SK-N-MC (cell line): Measurements from ENCODE around the gene CYFIP1.

ENCODE experiments used
- DNase-seq: peaks from one replicate; pipeline ENCODE4 v3.0.0-alpha.2; 2011; ENCODE audit warnings: low read depth, low spot score
- H3K27ac ChIP-seq: fragments of 200-600 bp; sonication (generic); 2 replicates; pipeline ENCODE4 v1.5.1; 2016; ENCODE audit warnings: mixed run types
- H3K36me3 ChIP-seq: fragments of 200-600 bp; sonication (generic); 2 replicates; pipeline ENCODE4 v1.6.1; 2017; ENCODE audit warnings: antibody characterized with exemption, low read length, mixed read lengths; ENCODE audit not compliant: insufficient read depth
- H3K4me3 ChIP-seq: fragments of 200-600 bp; sonication (generic); 2 replicates; pipeline ENCODE4 v1.5.1; 2016
- H3K9ac ChIP-seq: fragments of 200-600 bp; sonication (generic); 2 replicates; pipeline ENCODE4 v1.8.0; 2017; ENCODE audit warnings: mixed run types, mixed read lengths; ENCODE audit not compliant: insufficient read length
- H3K9me3 ChIP-seq: fragments of 200-600 bp; sonication (generic); 2 replicates; pipeline ENCODE4 v1.6.1; 2017; ENCODE audit warnings: low read depth, mild to moderate bottlenecking, antibody characterized with exemption, low read length, moderate library complexity, mixed read lengths
- EZH2 ChIP-seq: fragments of 200-600 bp; sonication (generic); IDR thresholded peaks from one replicate; pipeline ENCODE4 v1.6.1; 2017; ENCODE audit warnings: antibody characterized with exemption
- FOXP2 ChIP-seq: optimal IDR thresholded peaks from 2 replicates; pipeline ENCODE3; 2011; ENCODE audit warnings: mild to moderate bottlenecking, moderate library complexity; ENCODE audit not compliant: insufficient read depth; ENCODE audit errors: extremely low read length, control extremely low read depth
- POLR2AphosphoS5 ChIP-seq: IDR thresholded peaks from 2 replicates; pipeline ENCODE4 v1.6.1; 2012; ENCODE audit warnings: mild to moderate bottlenecking, low read depth, low read length, borderline replicate concordance

Gene CYFIP1

DNA sequence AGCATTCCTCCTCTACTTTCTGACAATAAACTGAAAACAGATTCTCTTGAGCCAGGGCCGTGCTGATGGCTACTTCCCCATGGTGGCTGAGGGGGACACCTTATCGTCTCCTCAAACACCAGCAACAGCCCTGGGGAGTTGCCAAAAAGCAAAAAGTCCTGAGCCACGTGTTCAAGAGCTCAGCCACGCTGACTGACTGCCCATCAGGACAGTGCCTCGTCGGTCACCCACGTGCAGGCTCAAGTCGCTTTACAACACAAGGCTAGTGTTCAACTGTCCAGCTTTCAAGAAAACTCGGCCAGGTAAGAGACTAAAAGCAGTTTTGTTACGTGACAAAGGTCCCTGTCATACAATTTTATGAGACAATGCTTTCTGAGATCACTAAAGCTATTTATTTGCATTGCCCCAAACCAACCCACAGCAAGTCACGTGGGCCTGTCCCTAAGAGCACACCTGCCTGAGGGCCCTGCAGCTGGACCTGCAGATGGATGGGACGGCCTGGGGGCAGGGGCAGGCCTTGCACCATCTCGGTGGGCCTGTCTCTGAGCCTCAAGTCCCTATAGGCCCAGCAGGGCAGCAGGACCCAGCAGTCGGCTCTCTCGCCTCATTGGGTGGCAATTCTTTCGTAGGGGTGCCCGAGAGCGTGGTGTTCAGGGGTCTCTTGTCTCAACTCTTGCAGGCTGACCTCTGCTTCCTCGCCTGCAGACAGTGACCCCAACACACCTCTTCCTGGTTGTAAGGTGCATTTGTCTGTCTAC is 99.0 kb downstream of the CYFIP1 start:
- Histone ChIP-seq H3K4me3 (no peak overlapping the region), H3K9ac (no peak overlapping the region), H3K27ac (no peak overlapping the region), H3K36me3 (peaks cover 24% of the 10 kb centered on the region; the same call in 1 of the 2 replicates), H3K9me3 (no peaks in the 10 kb centered on the region)
- TF ChIP-seq EZH2 = no peak
- TF ChIP-seq FOXP2 = no peak
- no peak for TF ChIP-seq POLR2AphosphoS5
- no peak for DNase-seq

DNA sequence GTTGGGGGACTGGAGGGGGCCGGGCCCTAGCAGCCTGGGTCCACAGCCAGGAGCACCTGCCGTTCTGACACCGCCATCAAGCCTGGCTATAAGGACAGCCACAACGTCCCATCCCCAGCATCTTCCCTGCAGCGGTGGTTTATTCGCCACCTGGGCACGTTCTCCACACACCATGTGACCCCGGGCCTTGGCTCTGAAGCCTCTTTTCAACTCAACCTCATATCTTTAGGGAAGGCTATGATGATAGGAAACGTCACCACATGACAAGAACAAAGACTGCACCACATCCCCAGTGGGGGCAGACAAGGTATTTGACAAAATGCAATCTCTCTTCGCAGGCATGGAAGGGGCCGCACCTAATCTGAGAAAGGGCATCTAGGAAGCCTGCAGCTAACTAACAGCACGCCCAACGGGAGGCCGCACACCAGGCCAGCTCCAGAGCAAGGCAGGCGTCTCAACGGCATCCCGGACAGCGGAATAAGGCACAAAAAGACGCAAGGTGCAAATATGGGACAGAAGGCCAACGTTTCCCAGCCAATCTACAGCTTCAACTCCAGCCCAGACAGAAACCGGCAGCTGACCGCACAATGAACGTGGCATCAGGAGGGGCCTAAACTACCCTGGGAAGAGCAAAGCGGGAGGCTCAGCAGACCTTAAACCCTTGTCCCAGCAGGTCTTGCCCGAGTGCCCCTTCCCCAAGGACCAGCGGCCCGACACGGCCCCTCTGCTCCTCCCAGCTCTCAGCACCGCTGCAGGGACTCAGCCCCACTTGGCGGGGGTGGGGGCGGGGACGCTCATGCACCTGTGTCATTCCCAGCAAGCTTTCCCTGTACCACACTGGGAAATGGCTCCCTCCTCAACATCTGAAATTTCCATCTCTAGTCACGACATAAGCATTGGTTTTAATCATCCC is 99.8 kb downstream of the CYFIP1 start:
- DNase-seq = no peak
- no peak overlapping the region for H3K9ac ChIP-seq
- no peak overlapping the region for H3K27ac ChIP-seq
- H3K36me3 ChIP-seq = peaks cover 24% of the 10 kb centered on the region; the same call in 1 of the 2 replicates
- no peak overlapping the region for H3K4me3 ChIP-seq
- no peaks in the 10 kb centered on the region for H3K9me3 ChIP-seq
- no peak for TF ChIP-seq POLR2AphosphoS5
- TF ChIP-seq EZH2 = no peak
- no peak for TF ChIP-seq FOXP2

DNA sequence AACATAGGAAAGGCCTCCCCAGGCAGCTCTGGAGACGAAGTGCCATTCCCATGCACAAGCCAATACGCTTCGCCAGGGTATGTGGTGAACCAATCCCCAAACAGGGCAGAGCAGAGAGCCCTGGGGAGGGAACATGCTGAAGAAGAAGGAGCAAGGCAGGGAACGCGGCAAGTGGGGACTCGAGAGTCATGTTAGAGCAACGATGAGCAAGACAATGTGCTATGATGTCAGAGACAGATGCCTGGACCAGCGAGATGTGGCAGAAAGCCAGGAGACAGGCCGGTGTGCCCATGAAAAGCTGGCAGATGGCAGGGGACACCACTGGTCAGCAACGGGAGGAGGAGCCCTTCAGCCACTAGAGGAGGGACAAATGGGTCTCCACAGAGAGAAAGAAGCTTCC is 102.1 kb downstream of the CYFIP1 start:
- no peaks in the 10 kb centered on the region for H3K9me3 ChIP-seq
- peaks cover 33% of the 10 kb centered on the region; the same call in 1 of the 2 replicates for H3K36me3 ChIP-seq
- no peak for TF ChIP-seq POLR2AphosphoS5
- TF ChIP-seq EZH2 = no peak
- TF ChIP-seq FOXP2 = no peak
- H3K4me3 ChIP-seq = no peak overlapping the region
- no peak overlapping the region for H3K27ac ChIP-seq
- H3K9ac ChIP-seq = no peak overlapping the region
- no peak for DNase-seq

DNA sequence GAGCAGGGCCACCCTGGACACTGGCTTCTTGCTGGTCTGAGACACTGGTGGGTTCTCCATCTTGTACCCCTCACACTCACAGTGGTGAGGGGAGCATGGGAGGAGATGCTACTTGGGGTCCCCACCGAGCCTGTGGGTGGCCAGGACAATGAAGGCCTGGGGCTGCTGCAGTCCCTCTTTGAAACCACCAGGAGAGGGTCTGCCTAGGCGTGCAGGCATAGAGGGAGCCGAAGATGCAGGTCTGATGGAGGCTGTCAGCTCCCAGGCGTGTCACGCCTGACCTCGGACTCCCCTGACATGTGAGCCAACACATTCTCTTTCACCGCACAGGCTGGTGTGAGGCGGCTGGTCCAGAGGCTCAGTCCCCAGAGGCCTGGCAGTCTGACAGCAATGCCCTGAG is 102.6 kb downstream of the CYFIP1 start:
- H3K36me3 ChIP-seq = peaks cover 33% of the 10 kb centered on the region; the same call in 1 of the 2 replicates
- no peak overlapping the region for H3K4me3 ChIP-seq
- no peak for DNase-seq
- no peak overlapping the region for H3K9ac ChIP-seq
- no peaks in the 10 kb centered on the region for H3K9me3 ChIP-seq
- TF ChIP-seq POLR2AphosphoS5 (no peak), EZH2 (no peak), FOXP2 (no peak)
- H3K27ac ChIP-seq = no peak overlapping the region

DNA sequence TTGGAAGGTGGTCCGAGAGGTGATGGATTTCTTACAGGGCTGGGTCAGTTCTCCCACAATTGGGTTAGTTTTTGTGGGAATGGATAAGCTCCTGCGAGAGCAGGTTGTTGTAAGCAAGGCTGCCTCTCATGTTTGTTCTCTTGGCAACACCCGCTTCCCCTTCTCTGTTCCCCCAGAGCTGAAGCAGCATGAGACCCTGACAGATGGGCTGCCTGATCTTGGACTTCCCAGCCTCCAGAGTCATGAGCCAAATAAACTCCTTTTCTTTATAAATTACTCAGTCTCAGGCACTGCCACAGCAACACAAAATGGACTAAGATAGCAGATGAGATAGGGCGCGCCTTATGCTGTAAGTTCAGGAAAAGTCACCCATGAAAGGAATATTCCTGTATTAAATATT is 103.1 kb downstream of the CYFIP1 start:
- H3K9ac ChIP-seq = no peak overlapping the region
- peaks cover 36% of the 10 kb centered on the region; the same call in 1 of the 2 replicates for H3K36me3 ChIP-seq
- no peak overlapping the region for H3K4me3 ChIP-seq
- no peak for DNase-seq
- H3K9me3 ChIP-seq = no peaks in the 10 kb centered on the region
- H3K27ac ChIP-seq = no peak overlapping the region
- TF ChIP-seq EZH2 (no peak), POLR2AphosphoS5 (no peak), FOXP2 (no peak)

DNA sequence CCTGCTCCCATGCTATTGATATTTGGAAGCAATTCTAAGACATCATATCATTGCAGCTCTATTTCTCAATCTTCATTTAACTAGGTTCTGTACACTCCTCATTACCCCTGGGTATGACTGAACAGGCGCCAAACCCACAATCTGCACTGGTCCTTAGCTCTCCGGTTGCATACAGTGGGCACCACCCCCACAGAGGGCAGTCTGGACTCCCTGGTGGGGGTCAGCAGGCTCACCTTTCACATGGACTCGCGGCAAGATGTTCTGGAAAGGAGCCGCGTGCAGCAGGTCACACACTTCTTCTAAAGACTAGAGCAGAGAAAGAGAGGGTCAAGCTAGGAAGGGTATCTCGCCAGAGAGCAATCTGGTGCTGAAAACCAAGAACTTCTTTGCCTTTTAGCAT is 105.2 kb downstream of the CYFIP1 start:
- no peak overlapping the region for H3K9ac ChIP-seq
- H3K36me3 ChIP-seq = peaks cover 43% of the 10 kb centered on the region
- H3K4me3 ChIP-seq = no peak overlapping the region
- H3K27ac ChIP-seq = no peak overlapping the region
- H3K9me3 ChIP-seq = no peaks in the 10 kb centered on the region
- TF ChIP-seq POLR2AphosphoS5 (no peak), FOXP2 (no peak), EZH2 (no peak)
- DNase-seq = no peak

DNA sequence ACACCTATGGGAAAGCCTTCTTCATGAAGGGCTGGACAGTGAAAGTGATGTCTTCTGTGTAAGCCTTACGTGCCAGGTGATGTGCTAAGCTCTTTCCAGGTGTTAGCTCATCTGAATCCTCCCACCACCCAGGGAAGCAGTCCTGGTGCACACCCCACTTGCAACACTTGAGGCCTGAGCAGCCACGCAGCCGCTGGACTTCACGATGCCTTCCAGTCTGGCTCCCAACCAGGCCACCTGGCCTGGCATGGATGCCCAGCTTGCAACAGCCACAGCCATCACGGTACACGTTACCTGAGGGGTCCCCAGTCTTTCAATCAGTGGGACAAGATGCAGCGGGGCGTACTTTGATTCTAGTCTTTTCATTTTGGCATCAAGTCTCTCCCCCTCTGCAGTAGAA is 105.9 kb downstream of the CYFIP1 start:
- TF ChIP-seq EZH2 (no peak), POLR2AphosphoS5 (no peak), FOXP2 (no peak)
- DNase-seq = no peak

DNA sequence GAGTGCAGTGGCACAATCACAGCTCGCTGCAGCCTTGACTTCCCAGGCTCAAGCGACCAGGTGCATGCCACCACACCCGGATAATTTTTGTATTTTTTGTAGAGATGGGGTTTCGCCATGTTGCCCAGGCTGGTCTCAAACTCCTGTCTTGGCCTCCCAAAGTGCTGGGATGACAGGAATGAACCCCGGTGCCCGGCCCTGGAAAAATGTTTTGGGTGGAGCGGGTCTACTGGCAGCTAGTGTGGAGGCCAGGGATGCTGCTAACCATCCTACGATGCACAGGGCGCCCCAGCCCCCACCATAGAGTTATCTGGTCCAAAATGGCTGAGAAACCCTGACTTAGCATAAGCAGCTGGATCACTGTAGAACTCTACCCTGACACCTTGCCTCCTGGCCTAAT is 106.3 kb downstream of the CYFIP1 start:
- TF ChIP-seq POLR2AphosphoS5 (no peak), FOXP2 (no peak), EZH2 (no peak)
- peaks cover 54% of the 10 kb centered on the region for H3K36me3 ChIP-seq
- H3K9me3 ChIP-seq = no peaks in the 10 kb centered on the region
- H3K27ac ChIP-seq = no peak overlapping the region
- no peak for DNase-seq
- H3K4me3 ChIP-seq = no peak overlapping the region
- H3K9ac ChIP-seq = no peak overlapping the region

More for the DNA sequence above, 105.9 kb downstream of the CYFIP1 start:
- peaks cover 49% of the 10 kb centered on the region for H3K36me3 ChIP-seq
- H3K27ac ChIP-seq = no peak overlapping the region
- no peaks in the 10 kb centered on the region for H3K9me3 ChIP-seq
- H3K9ac ChIP-seq = no peak overlapping the region
- no peak overlapping the region for H3K4me3 ChIP-seq
